Neural cell (in vitro differentiated cells): ENCODE measurements around the gene CDC20.

Experiments
- EP300 ChIP-seq: fragments of 450-650 bp; conservative IDR thresholded peaks from 2 replicates; pipeline ENCODE4 v1.6.1; 2014; ENCODE audit warnings: antibody characterized with exemption, mild to moderate bottlenecking, moderate library complexity; ENCODE audit not compliant: poor library complexity, severe bottlenecking
- EZH2 ChIP-seq: fragments of 200-600, 300-800 bp; shearing (Covaris generic), sonication (generic); IDR thresholded peaks from 2 replicates; pipeline ENCODE4 v1.6.1; 2014; ENCODE audit warnings: antibody characterized with exemption, low read length, borderline replicate concordance, mild to moderate bottlenecking; ENCODE audit not compliant: insufficient read depth, poor library complexity, severe bottlenecking
- MXI1 ChIP-seq: fragments of 450-650 bp; conservative IDR thresholded peaks from 2 replicates; pipeline ENCODE4 v1.6.1; 2014; ENCODE audit warnings: antibody characterized with exemption, mild to moderate bottlenecking; ENCODE audit not compliant: poor library complexity, severe bottlenecking
- POLR2AphosphoS5 ChIP-seq: IDR thresholded peaks from 2 replicates; pipeline ENCODE4 v1.6.1; 2012
- RAD21 ChIP-seq: fragments of 450-650 bp; conservative IDR thresholded peaks from 2 replicates; pipeline ENCODE4 v1.6.1; 2014; ENCODE audit warnings: antibody characterized with exemption, mild to moderate bottlenecking, moderate library complexity
- SMC3 ChIP-seq: fragments of 450-650 bp; conservative IDR thresholded peaks from 2 replicates; pipeline ENCODE4 v1.6.1; 2014; ENCODE audit warnings: antibody characterized with exemption, mild to moderate bottlenecking, moderate library complexity; ENCODE audit not compliant: poor library complexity
- TAF1 ChIP-seq: IDR thresholded peaks from 2 replicates; pipeline ENCODE4 v1.6.1; 2012; ENCODE audit warnings: low read depth
- TF ChIP-seq, protein P1 (sequence below): fragments of 450-650 bp; IDR thresholded peaks from 2 replicates; pipeline ENCODE4 v1.5.1; 2014; ENCODE audit warnings: antibody characterized with exemption, mild to moderate bottlenecking, moderate library complexity; ENCODE audit not compliant: poor library complexity, severe bottlenecking
- TF ChIP-seq, protein P2 (sequence below): IDR thresholded peaks from 2 replicates; pipeline ENCODE4 v1.6.1; 2012; ENCODE audit warnings: borderline replicate concordance

DNA sequence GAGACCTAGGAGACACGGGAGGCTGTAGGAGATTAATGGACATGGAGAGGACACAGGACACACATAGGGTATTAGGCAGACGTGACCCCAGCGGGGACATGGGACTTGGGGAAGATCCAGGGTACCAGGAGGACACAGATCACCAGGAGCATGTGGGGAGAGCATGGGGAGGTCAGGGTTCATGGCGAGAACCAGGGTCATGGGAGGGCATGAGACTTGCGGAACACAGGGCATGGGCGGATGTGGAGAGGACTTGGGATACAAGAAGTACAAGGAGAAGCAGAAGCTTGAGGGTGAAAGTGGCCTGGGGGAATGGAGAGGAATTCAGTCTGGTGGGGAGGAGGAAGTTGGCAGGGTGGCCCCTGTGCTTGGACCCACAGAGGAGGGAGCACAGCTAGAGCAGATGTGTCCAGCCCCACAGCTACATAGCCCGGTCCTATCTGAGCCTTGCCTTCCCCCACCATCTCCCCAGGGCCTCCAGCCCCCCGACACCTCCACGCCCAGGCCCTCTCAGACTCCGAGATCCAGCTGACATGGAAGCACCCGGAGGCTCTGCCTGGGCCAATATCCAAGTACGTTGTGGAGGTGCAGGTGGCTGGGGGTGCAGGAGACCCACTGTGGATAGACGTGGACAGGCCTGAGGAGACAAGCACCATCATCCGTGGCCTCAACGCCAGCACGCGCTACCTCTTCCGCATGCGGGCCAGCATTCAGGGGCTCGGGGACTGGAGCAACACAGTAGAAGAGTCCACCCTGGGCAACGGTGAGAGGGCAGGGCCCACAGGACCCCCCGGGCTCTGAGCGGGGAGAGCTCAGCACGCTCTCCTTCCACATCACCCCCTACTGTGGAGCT lies 45.9 kb upstream of the CDC20 start:
- TF ChIP-seq, protein P1, sequence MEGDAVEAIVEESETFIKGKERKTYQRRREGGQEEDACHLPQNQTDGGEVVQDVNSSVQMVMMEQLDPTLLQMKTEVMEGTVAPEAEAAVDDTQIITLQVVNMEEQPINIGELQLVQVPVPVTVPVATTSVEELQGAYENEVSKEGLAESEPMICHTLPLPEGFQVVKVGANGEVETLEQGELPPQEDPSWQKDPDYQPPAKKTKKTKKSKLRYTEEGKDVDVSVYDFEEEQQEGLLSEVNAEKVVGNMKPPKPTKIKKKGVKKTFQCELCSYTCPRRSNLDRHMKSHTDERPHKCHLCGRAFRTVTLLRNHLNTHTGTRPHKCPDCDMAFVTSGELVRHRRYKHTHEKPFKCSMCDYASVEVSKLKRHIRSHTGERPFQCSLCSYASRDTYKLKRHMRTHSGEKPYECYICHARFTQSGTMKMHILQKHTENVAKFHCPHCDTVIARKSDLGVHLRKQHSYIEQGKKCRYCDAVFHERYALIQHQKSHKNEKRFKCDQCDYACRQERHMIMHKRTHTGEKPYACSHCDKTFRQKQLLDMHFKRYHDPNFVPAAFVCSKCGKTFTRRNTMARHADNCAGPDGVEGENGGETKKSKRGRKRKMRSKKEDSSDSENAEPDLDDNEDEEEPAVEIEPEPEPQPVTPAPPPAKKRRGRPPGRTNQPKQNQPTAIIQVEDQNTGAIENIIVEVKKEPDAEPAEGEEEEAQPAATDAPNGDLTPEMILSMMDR = no peak
- TF ChIP-seq TAF1 (no peak), POLR2AphosphoS5 (no peak), RAD21 (no peak), EZH2 (no peak), EP300 (no peak), MXI1 (no peak), SMC3 (no peak)
- TF ChIP-seq, protein P2, sequence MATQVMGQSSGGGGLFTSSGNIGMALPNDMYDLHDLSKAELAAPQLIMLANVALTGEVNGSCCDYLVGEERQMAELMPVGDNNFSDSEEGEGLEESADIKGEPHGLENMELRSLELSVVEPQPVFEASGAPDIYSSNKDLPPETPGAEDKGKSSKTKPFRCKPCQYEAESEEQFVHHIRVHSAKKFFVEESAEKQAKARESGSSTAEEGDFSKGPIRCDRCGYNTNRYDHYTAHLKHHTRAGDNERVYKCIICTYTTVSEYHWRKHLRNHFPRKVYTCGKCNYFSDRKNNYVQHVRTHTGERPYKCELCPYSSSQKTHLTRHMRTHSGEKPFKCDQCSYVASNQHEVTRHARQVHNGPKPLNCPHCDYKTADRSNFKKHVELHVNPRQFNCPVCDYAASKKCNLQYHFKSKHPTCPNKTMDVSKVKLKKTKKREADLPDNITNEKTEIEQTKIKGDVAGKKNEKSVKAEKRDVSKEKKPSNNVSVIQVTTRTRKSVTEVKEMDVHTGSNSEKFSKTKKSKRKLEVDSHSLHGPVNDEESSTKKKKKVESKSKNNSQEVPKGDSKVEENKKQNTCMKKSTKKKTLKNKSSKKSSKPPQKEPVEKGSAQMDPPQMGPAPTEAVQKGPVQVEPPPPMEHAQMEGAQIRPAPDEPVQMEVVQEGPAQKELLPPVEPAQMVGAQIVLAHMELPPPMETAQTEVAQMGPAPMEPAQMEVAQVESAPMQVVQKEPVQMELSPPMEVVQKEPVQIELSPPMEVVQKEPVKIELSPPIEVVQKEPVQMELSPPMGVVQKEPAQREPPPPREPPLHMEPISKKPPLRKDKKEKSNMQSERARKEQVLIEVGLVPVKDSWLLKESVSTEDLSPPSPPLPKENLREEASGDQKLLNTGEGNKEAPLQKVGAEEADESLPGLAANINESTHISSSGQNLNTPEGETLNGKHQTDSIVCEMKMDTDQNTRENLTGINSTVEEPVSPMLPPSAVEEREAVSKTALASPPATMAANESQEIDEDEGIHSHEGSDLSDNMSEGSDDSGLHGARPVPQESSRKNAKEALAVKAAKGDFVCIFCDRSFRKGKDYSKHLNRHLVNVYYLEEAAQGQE = no peak
